HepG2 (cell line): ENCODE results near the gene ZPR1. TPM values are rescaled to one million over a fixed set of nuclear protein-coding genes. Genes with fewer than 3 reads are reported as not detected.

ENCODE experiments used
- AGO2 ChIP-seq: fragments of 200-400 bp; formaldehyde crosslinking; optimal IDR thresholded peaks from 2 replicates; pipeline ENCODE3; 2017; ENCODE audit warnings: mild to moderate bottlenecking, low read depth, low read length, moderate library complexity
- CREB3 ChIP-seq: sonication (generic); formaldehyde crosslinking; IDR thresholded peaks from 2 replicates; pipeline ENCODE4 v1.5.0; 2020; ENCODE audit warnings: missing genetic modification reagents
- CSRNP1 ChIP-seq: sonication (generic); formaldehyde crosslinking; IDR thresholded peaks from 2 replicates; pipeline ENCODE4 v1.8.1; 2023; ENCODE audit warnings: mild to moderate bottlenecking, missing genetic modification reagents
- MAFF ChIP-seq: IDR thresholded peaks from 2 replicates; pipeline ENCODE4 v1.6.1; 2011; ENCODE audit warnings: low read depth, low read length, improper control_type of control experiment
- MAZ ChIP-seq, 2 experiments: sonication (generic) in 1 of 2; formaldehyde crosslinking in 1 of 2; IDR thresholded peaks; 2 replicates each; pipeline versions ENCODE4 v1.5.0 to v1.6.1; 2012 to 2020; ENCODE audit warnings: low read depth in 2 of 2, mild to moderate bottlenecking in 2 of 2, borderline replicate concordance in 1 of 2, improper control_type of control experiment in 1 of 2, low read length in 1 of 2, missing genetic modification reagents in 1 of 2, moderate library complexity in 1 of 2
- MED1 ChIP-seq: sonication (generic); formaldehyde crosslinking; IDR thresholded peaks from 2 replicates; pipeline ENCODE4 v1.4.0; 2020; ENCODE audit warnings: missing genetic modification reagents
- MTF1 ChIP-seq: sonication (generic); formaldehyde crosslinking; IDR thresholded peaks from 2 replicates; pipeline ENCODE4 v1.5.0; 2020; ENCODE audit warnings: missing genetic modification reagents
- MYC ChIP-seq: sonication (generic); formaldehyde crosslinking; IDR thresholded peaks from 2 replicates; pipeline ENCODE4 v1.9.0; 2021; ENCODE audit warnings: missing genetic modification reagents, borderline replicate concordance
- PRDM15 ChIP-seq: sonication (generic); formaldehyde crosslinking; IDR thresholded peaks from 2 replicates; pipeline ENCODE4 v1.4.0; 2020; ENCODE audit warnings: missing genetic modification reagents
- SALL1 ChIP-seq: sonication (generic); formaldehyde crosslinking; IDR thresholded peaks from 2 replicates; pipeline ENCODE4 v1.8.0; 2022; ENCODE audit warnings: mild to moderate bottlenecking, missing genetic modification reagents
- SMARCE1 ChIP-seq: fragments of 450-650 bp; IDR thresholded peaks from 2 replicates; pipeline ENCODE4 v1.6.1; 2017; ENCODE audit warnings: borderline replicate concordance
- SP4 ChIP-seq: sonication (generic); formaldehyde crosslinking; IDR thresholded peaks from 2 replicates; pipeline ENCODE4 v1.8.1; 2023; ENCODE audit warnings: mild to moderate bottlenecking, missing genetic modification reagents
- THYN1 ChIP-seq: sonication (generic); formaldehyde crosslinking; IDR thresholded peaks from 2 replicates; pipeline ENCODE4 v1.8.1; 2023; ENCODE audit warnings: low read depth, mild to moderate bottlenecking, moderate library complexity, missing genetic modification reagents, borderline replicate concordance
- XBP1 ChIP-seq: sonication (generic); formaldehyde crosslinking; IDR thresholded peaks from 2 replicates; pipeline ENCODE4 v1.5.0; 2020; ENCODE audit warnings: missing genetic modification reagents
- ZFP36 ChIP-seq: fragments of 150-350 bp; IDR thresholded peaks from 2 replicates; pipeline ENCODE4 v1.6.1; 2018; ENCODE audit warnings: borderline replicate concordance, low read length, low read depth; ENCODE audit not compliant: partially characterized antibody
- ZNF205 ChIP-seq: IDR thresholded peaks from 2 replicates; pipeline ENCODE4 v1.6.1; 2018; ENCODE audit warnings: missing biosample characterization, missing genetic modification reagents
- ZNF329 ChIP-seq: sonication (generic); formaldehyde crosslinking; IDR thresholded peaks from 2 replicates; pipeline ENCODE4 v1.9.0; 2021; ENCODE audit warnings: low read depth, mild to moderate bottlenecking, missing genetic modification reagents
- ZNF687 ChIP-seq: sonication (generic); formaldehyde crosslinking; IDR thresholded peaks from 2 replicates; pipeline ENCODE4 v1.5.1; 2020; ENCODE audit warnings: mild to moderate bottlenecking, missing genetic modification reagents, moderate library complexity
- ZNF768 ChIP-seq: sonication (generic); formaldehyde crosslinking; IDR thresholded peaks from 2 replicates; pipeline ENCODE4 v1.4.0; 2020; ENCODE audit warnings: missing genetic modification reagents
- polyA plus RNA-seq, 8 experiments: library from polyadenylated mRNA; depleted of rRNA in 3 of 8; stranded (reverse) in 7 of 8; unstranded in 1 of 8; fragments of >200 nt; fragmentation: Illumina TruSeq in 4 of 8; extraction: Trizol in 4 of 8; gene quantifications; 2 replicates each; pipeline versions ENCODE4 v1.2.1 to v1.2.3, GENCODE V29; 2011 to 2016; ENCODE audit warnings: low read depth in 4 of 8, missing spikeins in 1 of 8, mixed read lengths in 1 of 8; ENCODE audit not compliant: insufficient read depth in 1 of 8
- total RNA-seq, 5 experiments: library from RNA; depleted of rRNA; stranded (reverse); fragments of >200 nt; fragmentation: Illumina TruSeq; extraction: Trizol; gene quantifications; 2 replicates each; pipeline ENCODE4 v1.2.3, GENCODE V29; 2016; ENCODE audit warnings: low read depth in 1 of 5

Gene ZPR1
- total and polyA plus RNA-seq, 2 of the 13 experiments (the other 11 are each of a cell fraction or from before 2014, with no cell fraction given), result 40.0 to 79.3 TPM

GRCh38 chr11:116774661-116775060 is 13.2 kb downstream of the ZPR1 start (continued):
- TF ChIP-seq SMARCE1 (no peak), MTF1 (no peak), ZNF768 (CRISPR knock-in tag) (no peak), ZNF329 (CRISPR knock-in tag) (no peak), MED1 (CRISPR knock-in tag) (no peak), CREB3 (CRISPR knock-in tag) (no peak), ZNF205 (CRISPR knock-in tag) (no peak), MAZ (IDR thresholded peaks at IDR 0.05; ENCODE audit: borderline replicate concordance, low read depth, low read length) (no peak), MAZ (CRISPR knock-in tag; IDR thresholded peaks at IDR 0.05; ENCODE audit: low read depth) (no peak), CSRNP1 (CRISPR knock-in tag) (no peak), THYN1 (no peak), SALL1 (CRISPR knock-in tag) (0 out of 2 replicates have a peak, but pooled peaks have one; percentile 11), MAFF (no peak), PRDM15 (CRISPR knock-in tag) (no peak), AGO2 (peak; percentile 28), MYC (CRISPR knock-in tag) (no peak), XBP1 (CRISPR knock-in tag) (no peak), ZNF687 (CRISPR knock-in tag) (peak; percentile 20; the same call in 1 of the 2 replicates), SP4 (no peak), ZFP36 (no peak)
